Kidney (tissue), 14 donors: ENCODE data around the gene ULK4. TPM values are rescaled to one million over a fixed set of nuclear protein-coding genes. Genes with fewer than 3 reads are reported as not detected.

Experiments
- DNase-seq, 5 donors: peaks; one replicate each; pipeline ENCODE4 v3.0.0-alpha.2; 2013 to 2020
- FAIRE-seq: peaks from 2 replicates; lab custom pipeline; 2012; peaks lifted over from hg19 to GRCh38; lab: Jason Lieb, UNC
- H3K27ac ChIP-seq, 2 donors: one replicate each; pipeline ENCODE4 v1.7.0; 2013; ENCODE audit warnings: low read depth in 2 of 2, low read length in 2 of 2, inconsistent platforms in 1 of 2
- H3K27me3 ChIP-seq: one replicate; pipeline ENCODE4 v1.7.1; 2013; ENCODE audit warnings: low read length, inconsistent platforms; ENCODE audit not compliant: control insufficient read depth, insufficient read depth
- H3K36me3 ChIP-seq, 3 donors: one replicate each; pipeline versions ENCODE4 v1.7.0 to v1.7.1; 2013; ENCODE audit warnings: low read length in 3 of 3, control low read depth in 1 of 3, inconsistent platforms in 1 of 3; ENCODE audit not compliant: insufficient read depth in 3 of 3, control insufficient read depth in 2 of 3
- H3K4me1 ChIP-seq, 3 donors: one replicate each; pipeline versions ENCODE4 v1.7.0 to v1.7.1; 2013; ENCODE audit warnings: low read length in 3 of 3, inconsistent platforms in 1 of 3, low read depth in 1 of 3; ENCODE audit not compliant: control insufficient read depth in 2 of 3, insufficient read depth in 2 of 3
- H3K4me3 ChIP-seq, 3 donors: one replicate each; pipeline versions ENCODE4 v1.7.0 to v1.8.1; 2013; ENCODE audit warnings: low read length in 3 of 3, control low read depth in 1 of 3, inconsistent platforms in 1 of 3
- H3K9ac ChIP-seq, 3 donors: one replicate each; pipeline versions ENCODE4 v1.7.0 to v1.7.1; 2013; ENCODE audit warnings: low read length in 3 of 3, control low read depth in 1 of 3, inconsistent platforms in 1 of 3
- H3K9me3 ChIP-seq, 3 donors: one replicate each; pipeline versions ENCODE4 v1.7.0 to v1.7.1; 2013; ENCODE audit warnings: low read length in 3 of 3, control low read depth in 1 of 3, inconsistent platforms in 1 of 3; ENCODE audit not compliant: control insufficient read depth in 2 of 3, insufficient read depth in 1 of 3
- CTCF ChIP-seq: IDR thresholded peaks from 3 replicates; pipeline ENCODE4 v1.5.1; 2012; ENCODE audit warnings: mild to moderate bottlenecking, moderate library complexity, borderline replicate concordance; ENCODE audit not compliant: insufficient read depth; ENCODE audit errors: extremely low read depth
- intact Hi-C: fragments of 100-400 bp; cut with DNase I; formaldehyde crosslinking; loops from one replicate; pipeline ENCODE4 v1.11.1; 2022
- polyA plus RNA-seq: library from polyadenylated mRNA; stranded (reverse); fragments of 350-450 nt; fragmentation: Illumina TruSeq; extraction: RNeasy Lipid Tissue Mini Kit (QIAGEN cat#74804); gene quantifications from one replicate; pipeline ENCODE4 v1.2.3, GENCODE V29; 2014; ENCODE audit warnings: low read depth, low replicate concordance; ENCODE audit not compliant: insufficient read depth
- total RNA-seq: library from RNA; stranded (reverse); fragmentation: NEBNext Ultra II Directional; extraction: Animal tissue kit (Norgen Biotek cat#: 25700); gene quantifications from one replicate; pipeline ENCODE4 v1.2.1, GENCODE V29; 2021
- donor health status: control.
- donor health status: control.
- donor health status: control.
- donor health status: control.
- donor health status: control.
- donor health status: DM: yes; HTN: yes; CAD: no.
- donor health status: Normal renal cell carcinoma (clear cell type).

The ULK4 gene
- total and polyA plus RNA-seq, 2 donors from 2014 or later, result 4.6 to 20.5 TPM

- H3K9ac ChIP-seq, result no peak overlapping the region
- intact Hi-C loops, result no loop called here
- no peak overlapping the region for H3K27ac ChIP-seq
- H3K36me3 ChIP-seq, result no peaks in the 10 kb centered on the region
- no peak for FAIRE-seq
- no peaks in the 10 kb centered on the region for H3K4me1 ChIP-seq
- no peaks in the 10 kb centered on the region for H3K27me3 ChIP-seq
- no peak for TF ChIP-seq CTCF
- no peaks in the 10 kb centered on the region for H3K9me3 ChIP-seq
- no peak overlapping the region for H3K4me3 ChIP-seq
- no peak for DNase-seq
These were observed 288.3 kb downstream of the ULK4 start for GRCh38 chr3:41673650-41674049.

- H3K4me1 ChIP-seq, result no peaks in the 10 kb centered on the region
- no peak overlapping the region for H3K4me3 ChIP-seq
- no peak overlapping the region for H3K9ac ChIP-seq
- no peak for DNase-seq
- H3K36me3 ChIP-seq, result peaks cover 0 to 9% (median 3%) of the 10 kb centered on the region in 3 donors
- H3K27me3 ChIP-seq, result no peaks in the 10 kb centered on the region
- H3K9me3 ChIP-seq, result peaks cover 0 to 5% (median 2%) of the 10 kb centered on the region in 3 donors
- FAIRE-seq, result no peak
- no peak overlapping the region for H3K27ac ChIP-seq
- TF ChIP-seq CTCF, result no peak
- intact Hi-C loops, result no loop called here
These were observed 293.5 kb downstream of the ULK4 start for GRCh38 chr3:41668379-41668778.

- H3K27ac ChIP-seq, result no peak overlapping the region
- no peaks in the 10 kb centered on the region for H3K27me3 ChIP-seq
- intact Hi-C loops, result no loop called here
- no peak for DNase-seq
- no peak for TF ChIP-seq CTCF
- no peak for FAIRE-seq
- peaks cover 0 to 9% (median 3%) of the 10 kb centered on the region in 3 donors for H3K36me3 ChIP-seq
- H3K4me1 ChIP-seq, result no peaks in the 10 kb centered on the region
- peaks cover 0 to 5% (median 2%) of the 10 kb centered on the region in 3 donors for H3K9me3 ChIP-seq
- no peak overlapping the region for H3K4me3 ChIP-seq
- no peak overlapping the region for H3K9ac ChIP-seq
These were observed 299.6 kb downstream of the ULK4 start for GRCh38 chr3:41662288-41662687.

GRCh38 chr3:41661796-41662195, 300.1 kb downstream of the ULK4 start:
- intact Hi-C loops, result no loop called here
- FAIRE-seq, result no peak

More at GRCh38 chr3:41661796-41662195, 300.1 kb downstream of the ULK4 start:
- Histone ChIP-seq H3K4me3 (no peak overlapping the region), H3K9me3 (peaks cover 0 to 5% (median 2%) of the 10 kb centered on the region in 3 donors), H3K9ac (no peak overlapping the region), H3K4me1 (no peaks in the 10 kb centered on the region), H3K27ac (no peak overlapping the region), H3K27me3 (no peaks in the 10 kb centered on the region), H3K36me3 (peaks cover 0 to 9% (median 3%) of the 10 kb centered on the region in 3 donors)
- TF ChIP-seq CTCF, result no peak
- DNase-seq, result no peak
